GM19397 (cell line): ENCODE results near the gene TNFRSF6B.
"Not testable (repeated sequence)": the region's sequence is repeated elsewhere in the genome, so short reads cannot be mapped to it uniquely, and the experiment has no call there.

Source experiments
- ATAC-seq: cut with Tn5 transposase; IDR thresholded peaks from one replicate; pipeline ENCODE4 v1.9.1; 2021; ENCODE audit warnings: mild to moderate bottlenecking, moderate library complexity; ENCODE audit not compliant: unreplicated experiment

The TNFRSF6B gene

DNA sequence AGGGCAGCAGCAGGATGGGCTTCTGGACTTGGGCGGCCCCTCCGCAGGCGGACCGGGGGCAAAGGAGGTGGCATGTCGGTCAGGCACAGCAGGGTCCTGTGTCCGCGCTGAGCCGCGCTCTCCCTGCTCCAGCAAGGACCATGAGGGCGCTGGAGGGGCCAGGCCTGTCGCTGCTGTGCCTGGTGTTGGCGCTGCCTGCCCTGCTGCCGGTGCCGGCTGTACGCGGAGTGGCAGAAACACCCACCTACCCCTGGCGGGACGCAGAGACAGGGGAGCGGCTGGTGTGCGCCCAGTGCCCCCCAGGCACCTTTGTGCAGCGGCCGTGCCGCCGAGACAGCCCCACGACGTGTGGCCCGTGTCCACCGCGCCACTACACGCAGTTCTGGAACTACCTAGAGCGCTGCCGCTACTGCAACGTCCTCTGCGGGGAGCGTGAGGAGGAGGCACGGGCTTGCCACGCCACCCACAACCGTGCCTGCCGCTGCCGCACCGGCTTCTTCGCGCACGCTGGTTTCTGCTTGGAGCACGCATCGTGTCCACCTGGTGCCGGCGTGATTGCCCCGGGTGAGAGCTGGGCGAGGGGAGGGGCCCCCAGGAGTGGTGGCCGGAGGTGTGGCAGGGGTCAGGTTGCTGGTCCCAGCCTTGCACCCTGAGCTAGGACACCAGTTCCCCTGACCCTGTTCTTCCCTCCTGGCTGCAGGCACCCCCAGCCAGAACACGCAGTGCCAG, at the start of gene TNFRSF6B:
Gene TNFRSF6B (plus strand): TSS at position 25 of the 729 bp plus-strand sequence. CDS start 116 bp downstream, at position 141.
- ATAC-seq: no peak

DNA sequence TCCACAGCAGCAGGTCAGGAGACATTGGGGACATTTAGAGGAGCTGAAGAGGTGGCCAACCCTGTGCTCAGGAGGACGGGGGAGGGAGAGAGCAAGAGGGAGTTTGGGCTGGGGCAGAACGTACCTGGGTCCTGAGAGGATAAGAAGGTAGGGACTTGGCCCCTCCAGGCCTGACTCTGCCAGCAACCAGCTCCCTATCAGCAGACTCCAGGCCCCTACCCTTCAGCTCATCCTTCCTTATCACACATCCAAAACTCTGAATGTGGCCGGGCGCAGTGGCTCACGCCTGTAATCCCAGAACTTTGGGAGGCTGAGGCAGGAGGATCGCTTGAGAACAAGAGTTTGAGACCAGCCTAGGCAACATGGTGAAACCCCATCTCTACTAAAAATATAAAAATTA, 48.3 kb upstream of the TNFRSF6B start:
- no peak for ATAC-seq

DNA sequence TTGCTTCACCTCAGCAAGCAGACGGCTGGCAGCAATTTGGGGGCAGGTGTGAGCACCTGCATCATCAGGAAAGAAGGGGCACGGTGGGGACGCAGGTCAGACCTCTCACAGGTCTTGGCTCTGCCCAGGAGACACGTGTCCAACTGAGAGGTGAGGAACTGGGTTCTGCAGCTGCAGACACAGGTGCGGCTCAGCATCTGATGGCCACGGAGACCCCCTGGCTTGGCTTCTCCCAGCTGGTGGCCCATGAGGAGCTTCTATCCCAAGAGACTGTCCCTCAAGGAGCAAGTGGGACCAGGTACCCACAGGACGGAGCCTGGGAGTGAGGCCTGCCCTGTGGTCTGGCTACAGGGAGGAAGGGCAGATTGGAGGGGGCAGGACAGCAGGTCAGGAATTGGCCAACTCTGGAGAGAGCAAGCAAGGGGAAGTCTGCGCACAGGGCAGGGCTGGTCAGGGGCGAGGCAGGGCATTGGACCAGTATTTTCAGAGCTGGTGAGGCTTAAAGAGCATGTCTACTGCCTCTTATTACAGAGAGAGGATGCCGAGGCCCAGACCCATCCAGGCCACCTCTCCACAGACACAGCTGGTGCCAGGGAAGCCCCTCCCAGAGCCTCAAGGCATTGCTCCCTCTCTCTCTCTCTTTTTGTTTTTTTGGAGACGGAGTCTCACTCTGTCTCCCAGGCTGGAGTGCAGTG, 47.4 kb upstream of the TNFRSF6B start:
- ATAC-seq: no peak

- not testable (repeated sequence) for ATAC-seq
Observed at GRCh38 chr20:63650486-63650885, 46.0 kb upstream of the TNFRSF6B start.

- no peak for ATAC-seq
Observed at GRCh38 chr20:63651942-63652191, 44.6 kb upstream of the TNFRSF6B start.

GRCh38 chr20:63652192-63652980, 44.1 kb upstream of the TNFRSF6B start:
- no peak for ATAC-seq

GRCh38 chr20:63653041-63653973, 43.1 kb upstream of the TNFRSF6B start, which contains the start of gene STMN3:
TSS of gene STMN3 (minus strand) at chr20:63653424. CDS start at chr20:63653345, 79 bp downstream.
- no peak for ATAC-seq

DNA sequence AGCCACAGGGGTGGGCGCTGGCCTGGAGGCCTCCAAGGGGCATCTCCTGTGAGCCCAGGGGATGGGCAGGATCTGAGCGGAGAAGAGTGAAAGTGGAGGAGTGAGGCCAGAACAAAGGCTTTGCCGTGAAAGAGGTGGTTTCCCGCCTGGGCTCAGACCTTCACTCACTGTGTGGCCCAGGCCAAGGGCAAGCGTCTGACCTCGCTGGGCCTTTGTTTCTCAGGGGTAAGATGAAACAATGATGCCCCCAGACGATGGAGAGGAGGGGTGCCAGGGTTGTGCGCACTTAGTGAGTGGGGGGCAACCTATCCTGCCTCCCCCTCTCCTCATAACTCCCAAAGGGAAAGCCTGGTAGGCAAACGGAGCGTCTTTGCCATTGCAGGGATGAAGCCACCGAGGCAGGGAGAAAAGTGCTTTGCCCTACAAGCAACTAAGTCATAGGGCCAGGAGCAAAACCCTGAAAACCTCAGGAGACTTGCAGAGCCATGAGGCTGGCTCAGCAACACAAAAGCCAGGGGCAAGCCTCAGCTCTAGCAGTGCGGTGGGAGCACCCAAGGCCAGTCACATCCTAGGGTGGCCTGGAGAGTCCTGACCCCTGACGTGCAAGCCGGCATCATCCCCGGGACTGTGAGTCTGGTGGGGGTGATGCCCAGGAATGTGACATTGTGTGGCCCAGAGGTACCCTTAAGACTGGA, 42.3 kb upstream of the TNFRSF6B start:
- no peak for ATAC-seq

GRCh38 chr20:63655249-63655648, 41.2 kb upstream of the TNFRSF6B start:
- no peak for ATAC-seq

DNA sequence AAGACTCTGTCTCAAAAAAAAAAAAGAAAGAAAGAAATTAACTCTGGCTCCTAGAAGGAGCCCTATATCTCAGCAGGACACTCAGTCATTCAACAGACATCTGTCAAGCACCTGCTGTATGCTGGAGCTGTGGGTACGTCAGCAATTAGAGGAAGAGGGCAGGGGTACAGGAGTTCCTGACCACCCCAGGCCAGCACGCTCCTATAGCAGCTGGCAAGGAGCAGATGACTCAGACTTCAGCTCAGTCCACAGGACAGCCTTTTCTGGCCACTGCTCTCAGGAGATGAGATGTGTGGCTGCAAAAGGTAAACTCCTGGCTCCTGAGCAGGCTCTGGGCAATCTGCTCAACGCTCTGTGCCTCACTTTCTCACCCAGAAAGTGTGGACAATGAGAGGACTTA, 40.0 kb upstream of the TNFRSF6B start:
- no peak for ATAC-seq

GRCh38 chr20:63657260-63657936, 39.1 kb upstream of the TNFRSF6B start:
- no peak for ATAC-seq

- peak; percentile 84 for ATAC-seq
Observed at GRCh38 chr20:63657937-63658748, 38.3 kb upstream of the TNFRSF6B start, which contains the start of gene RTEL1. TSS of gene RTEL1 (plus strand) at chr20:63658312. CDS start at chr20:63659403, 1,091 bp downstream.

DNA sequence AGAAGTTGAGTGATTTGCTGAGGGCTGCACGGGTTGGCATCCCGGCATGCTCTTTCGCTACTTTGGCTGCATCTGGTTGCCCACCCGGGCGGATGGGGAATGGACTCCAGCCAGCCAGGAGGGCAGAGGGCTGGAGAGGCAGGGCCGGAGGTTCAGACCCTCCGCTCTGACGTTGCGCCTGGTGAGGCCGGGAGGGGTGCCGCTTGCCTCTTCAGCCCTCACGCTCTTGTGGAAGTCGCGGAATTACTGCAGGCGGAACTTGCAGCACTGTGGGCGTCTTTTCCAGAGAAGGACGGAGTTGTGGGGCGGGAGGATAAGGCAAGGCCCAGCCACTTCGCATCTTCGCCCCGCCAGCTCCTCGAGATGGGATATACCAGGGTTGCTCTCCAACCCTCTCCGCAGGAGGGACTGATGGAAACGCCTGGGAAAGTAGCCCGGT, 37.7 kb upstream of the TNFRSF6B start:
- peak; percentile 14 for ATAC-seq

- no peak for ATAC-seq
Observed at GRCh38 chr20:63659370-63659769, 37.1 kb upstream of the TNFRSF6B start.

DNA sequence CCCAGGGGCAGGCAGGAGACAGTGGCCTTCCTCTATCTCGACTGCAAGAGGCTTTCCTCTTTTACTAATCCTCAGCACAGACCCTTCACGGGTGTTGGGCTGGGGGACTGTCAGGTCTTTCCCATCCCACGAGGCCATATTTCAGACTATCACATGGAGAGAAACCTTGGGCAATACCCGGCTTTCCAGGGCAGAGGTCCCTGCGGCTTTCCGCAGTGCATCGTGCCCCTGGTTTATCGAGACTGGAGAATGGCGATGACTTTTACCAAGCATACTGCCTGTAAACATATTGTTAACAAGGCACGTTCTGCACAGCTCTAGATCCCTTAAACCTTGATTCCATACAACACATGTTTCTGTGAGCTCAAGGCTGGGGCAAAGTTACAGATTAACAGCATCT, 36.3 kb upstream of the TNFRSF6B start:
- not testable (repeated sequence) for ATAC-seq

GRCh38 chr20:63660622-63661021, 35.8 kb upstream of the TNFRSF6B start:
- ATAC-seq: no peak

DNA sequence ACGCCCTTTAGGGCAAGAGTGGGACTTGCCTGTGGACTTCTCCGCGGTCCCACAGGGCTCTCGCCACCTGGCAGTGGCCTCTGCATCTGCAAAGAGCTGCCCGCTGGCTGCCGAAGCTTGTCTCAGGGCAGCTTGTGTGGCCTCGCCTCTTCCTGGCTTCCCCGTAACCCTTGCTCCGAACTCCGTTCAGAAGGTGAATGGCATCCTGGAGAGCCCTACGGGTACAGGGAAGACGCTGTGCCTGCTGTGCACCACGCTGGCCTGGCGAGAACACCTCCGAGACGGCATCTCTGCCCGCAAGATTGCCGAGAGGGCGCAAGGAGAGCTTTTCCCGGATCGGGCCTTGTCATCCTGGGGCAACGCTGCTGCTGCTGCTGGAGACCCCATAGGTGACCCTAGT, 35.3 kb upstream of the TNFRSF6B start:
- no peak for ATAC-seq
